GM12878 (cell line): Measurements from ENCODE around the gene NFATC3. TPM values are rescaled to one million over a fixed set of nuclear protein-coding genes. Genes with fewer than 3 reads are reported as not detected.

Experiments used
- BCL11A ChIP-seq: IDR thresholded peaks from 2 replicates; pipeline ENCODE4 v1.6.1; 2011; ENCODE audit warnings: low read depth, low read length
- BMI1 ChIP-seq: fragments of 450-650 bp; IDR thresholded peaks from 2 replicates; pipeline ENCODE4 v1.6.1; 2016; ENCODE audit warnings: mild to moderate bottlenecking, moderate library complexity, borderline replicate concordance
- CREB1 ChIP-seq: IDR thresholded peaks from 2 replicates; pipeline ENCODE4 v1.6.1; 2012; ENCODE audit warnings: low read depth, mild to moderate bottlenecking, inconsistent platforms
- EED ChIP-seq: sonication (generic); IDR thresholded peaks from 2 replicates; pipeline ENCODE4 v1.6.1; 2016; ENCODE audit warnings: antibody characterized with exemption, low read depth
- HDAC2 ChIP-seq: fragments of 200-600 bp; sonication (generic); IDR thresholded peaks from 2 replicates; pipeline ENCODE4 v1.6.1; 2017
- KAT2A ChIP-seq: conservative IDR thresholded peaks from 2 replicates; pipeline ENCODE4 v1.6.1; 2011; ENCODE audit warnings: low read depth, low read length; ENCODE audit not compliant: control insufficient read depth
- MEF2A ChIP-seq: IDR thresholded peaks from 2 replicates; pipeline ENCODE4 v1.6.1; 2011; ENCODE audit warnings: low read depth, mild to moderate bottlenecking, low read length, moderate library complexity; ENCODE audit not compliant: insufficient read depth
- NR2C2 ChIP-seq: IDR thresholded peaks from 2 replicates; pipeline ENCODE4 v1.6.1; 2011; ENCODE audit warnings: borderline replicate concordance, low read depth; ENCODE audit not compliant: control insufficient read depth, insufficient read length
- NR2F1 ChIP-seq: fragments of 450-650 bp; conservative IDR thresholded peaks from 2 replicates; pipeline ENCODE4 v1.6.1; 2017; ENCODE audit warnings: mild to moderate bottlenecking
- REST ChIP-seq: IDR thresholded peaks from 2 replicates; pipeline ENCODE4 v1.6.1; 2012; ENCODE audit warnings: mild to moderate bottlenecking, low read depth, low read length
- SMARCA5 ChIP-seq: fragments of 450-650 bp; IDR thresholded peaks from 2 replicates; pipeline ENCODE4 v1.6.1; 2017; ENCODE audit warnings: mild to moderate bottlenecking
- SRF ChIP-seq, 2 experiments: IDR thresholded peaks; 2 replicates each; pipeline ENCODE4 v1.6.1; 2011; ENCODE audit warnings: low read depth in 2 of 2, low read length in 2 of 2, mild to moderate bottlenecking in 1 of 2, moderate library complexity in 1 of 2
- TARDBP ChIP-seq: IDR thresholded peaks from 2 replicates; pipeline ENCODE4 v1.6.1; 2016; ENCODE audit warnings: borderline replicate concordance
- TBL1XR1 ChIP-seq: IDR thresholded peaks from 2 replicates; pipeline ENCODE4 v1.6.1; 2012; ENCODE audit warnings: low read depth, low read length, improper control_type of control experiment
- ZNF217 ChIP-seq: fragments of 450-650 bp; IDR thresholded peaks from 2 replicates; pipeline ENCODE4 v1.6.1; 2017; ENCODE audit warnings: antibody characterized with exemption, mild to moderate bottlenecking
- ZNF384 ChIP-seq: IDR thresholded peaks from 2 replicates; pipeline ENCODE4 v1.6.1; 2012; ENCODE audit warnings: low read depth, mild to moderate bottlenecking, low read length, improper control_type of control experiment, borderline replicate concordance
- ZNF622 ChIP-seq: fragments of 450-650 bp; IDR thresholded peaks from 2 replicates; pipeline ENCODE4 v1.6.1; 2017; ENCODE audit warnings: mild to moderate bottlenecking, inconsistent platforms
- polyA plus RNA-seq, 11 experiments: library from polyadenylated mRNA; depleted of rRNA in 4 of 11; unstranded in 6 of 11; stranded (reverse) in 5 of 11; fragments of >200 nt; fragmentation: Nextera tagmentation in 4 of 11; fragmentation: Illumina TruSeq in 1 of 11; extraction: Ambion mirVana in 4 of 11; extraction: Trizol in 1 of 11; gene quantifications; 1 replicate in 1 of 11; 2 replicates in 10 of 11; pipeline versions ENCODE4 v1.2.1 to v1.2.3, GENCODE V29; 2011 to 2016; ENCODE audit warnings: inconsistent platforms in 2 of 11, missing spikeins in 2 of 11, low read depth in 1 of 11
- total RNA-seq, 4 experiments: library from RNA; depleted of rRNA in 3 of 4; stranded (reverse); fragments of >200 nt in 3 of 4; fragmentation: Illumina TruSeq in 1 of 4; extraction: Trizol in 1 of 4; gene quantifications; 2 replicates each; pipeline versions ENCODE4 v1.2.1 to v1.2.3, GENCODE V29; 2013 to 2021
- TF ChIP-seq, protein P1 (sequence below), 3 experiments: IDR thresholded peaks in 2 of 3; conservative IDR thresholded peaks in 1 of 3; 2 replicates each; pipeline ENCODE4 v1.5.1; 2011; ENCODE audit warnings: low read depth in 3 of 3, low read length in 3 of 3, mild to moderate bottlenecking in 3 of 3, control low read depth in 2 of 3, moderate library complexity in 2 of 3, inconsistent platforms in 1 of 3, mixed read lengths in 1 of 3; ENCODE audit not compliant: control insufficient read depth in 2 of 3, insufficient read depth in 1 of 3; ENCODE audit errors: extremely low read depth in 1 of 3
- TF ChIP-seq, protein P2 (sequence below): fragments of 450-650 bp; formaldehyde crosslinking; IDR thresholded peaks from 2 replicates; pipeline ENCODE4 v1.5.0; 2022; ENCODE audit warnings: mild to moderate bottlenecking, missing genetic modification characterization
- TF ChIP-seq, protein P3 (sequence below): fragments of 450-650 bp; IDR thresholded peaks from 2 replicates; pipeline ENCODE4 v1.6.1; 2017; ENCODE audit warnings: low read depth, mild to moderate bottlenecking, moderate library complexity

The NFATC3 gene
- total and polyA plus RNA-seq, 10 of the 15 experiments (the other 5 are each of a cell fraction or from before 2014, with no cell fraction given) = 4.2 to 37.6 (median 24.9) TPM

DNA sequence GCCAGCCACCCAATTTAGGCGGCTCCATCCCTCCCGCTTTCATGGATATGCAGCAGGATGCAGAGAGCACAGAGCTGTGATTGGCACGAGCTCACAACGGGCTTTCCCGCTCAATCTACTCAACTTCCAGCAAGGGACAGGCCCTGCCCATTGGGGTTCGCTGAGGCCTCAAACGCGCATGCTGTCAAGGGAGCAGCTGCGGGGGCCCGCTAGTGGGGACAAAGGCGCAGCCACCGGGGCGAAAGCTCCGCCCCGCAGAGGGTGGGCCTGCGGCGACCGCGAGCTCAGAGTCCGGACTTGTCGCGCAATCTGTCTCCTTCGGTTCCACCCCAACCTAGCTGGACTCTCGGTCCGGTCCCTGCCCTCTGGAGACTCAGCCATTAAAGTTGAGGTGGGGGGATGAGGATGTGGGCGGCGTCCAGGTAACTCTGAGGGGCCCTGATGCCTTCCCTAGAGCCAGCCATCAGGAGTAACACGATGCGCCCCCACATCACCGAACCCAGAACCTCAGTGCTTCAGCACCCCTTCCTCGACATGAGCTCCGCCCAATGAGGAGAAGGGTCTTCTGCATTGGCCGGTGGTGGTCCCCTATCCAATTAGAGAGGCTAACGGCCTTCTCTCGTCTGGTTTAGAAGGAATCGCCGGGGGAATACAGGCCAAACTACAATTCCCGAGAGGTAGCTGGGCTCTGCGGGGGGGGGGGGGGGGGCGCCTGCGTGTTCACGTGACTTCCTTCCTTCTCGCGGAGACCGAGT is 489 bp upstream of the NFATC3 start (continued):
- TF ChIP-seq NR2C2 (no peak), ZNF217 (no peak), CREB1 (peak; percentile 63), BCL11A (no peak), ZNF622 (no peak), SRF (IDR thresholded peaks at IDR 0.05; ENCODE audit: low read depth in 2 of 2, low read length in 2 of 2) (0 out of 4 replicates have a peak, but pooled peaks of 1 of the 2 experiments have one; percentile 26), KAT2A (no peak), TBL1XR1 (no peak), MEF2A (no peak), TARDBP (peak; percentile 72; the same call in 1 of the 2 replicates), NR2F1 (0 out of 2 replicates have a peak, but pooled peaks have one; percentile 29), BMI1 (no peak), REST (no peak), ZNF384 (no peak), SMARCA5 (peak; percentile 17; the same call in 1 of the 2 replicates), EED (peak; percentile 67), HDAC2 (no peak)
- TF ChIP-seq, protein P1, sequence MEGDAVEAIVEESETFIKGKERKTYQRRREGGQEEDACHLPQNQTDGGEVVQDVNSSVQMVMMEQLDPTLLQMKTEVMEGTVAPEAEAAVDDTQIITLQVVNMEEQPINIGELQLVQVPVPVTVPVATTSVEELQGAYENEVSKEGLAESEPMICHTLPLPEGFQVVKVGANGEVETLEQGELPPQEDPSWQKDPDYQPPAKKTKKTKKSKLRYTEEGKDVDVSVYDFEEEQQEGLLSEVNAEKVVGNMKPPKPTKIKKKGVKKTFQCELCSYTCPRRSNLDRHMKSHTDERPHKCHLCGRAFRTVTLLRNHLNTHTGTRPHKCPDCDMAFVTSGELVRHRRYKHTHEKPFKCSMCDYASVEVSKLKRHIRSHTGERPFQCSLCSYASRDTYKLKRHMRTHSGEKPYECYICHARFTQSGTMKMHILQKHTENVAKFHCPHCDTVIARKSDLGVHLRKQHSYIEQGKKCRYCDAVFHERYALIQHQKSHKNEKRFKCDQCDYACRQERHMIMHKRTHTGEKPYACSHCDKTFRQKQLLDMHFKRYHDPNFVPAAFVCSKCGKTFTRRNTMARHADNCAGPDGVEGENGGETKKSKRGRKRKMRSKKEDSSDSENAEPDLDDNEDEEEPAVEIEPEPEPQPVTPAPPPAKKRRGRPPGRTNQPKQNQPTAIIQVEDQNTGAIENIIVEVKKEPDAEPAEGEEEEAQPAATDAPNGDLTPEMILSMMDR (IDR thresholded peaks at IDR 0.05 in 2 of 3, conservative IDR thresholded peaks at IDR 0.05 in 1 of 3; ENCODE audit: control insufficient read depth in 2 of 3, extremely low read depth in 1 of 3, insufficient read depth in 1 of 3, low read depth in 3 of 3, low read length in 3 of 3) = peak; percentile 17 to 34 (median 30); a peak in 3 of 6 replicates
- TF ChIP-seq, protein P2, sequence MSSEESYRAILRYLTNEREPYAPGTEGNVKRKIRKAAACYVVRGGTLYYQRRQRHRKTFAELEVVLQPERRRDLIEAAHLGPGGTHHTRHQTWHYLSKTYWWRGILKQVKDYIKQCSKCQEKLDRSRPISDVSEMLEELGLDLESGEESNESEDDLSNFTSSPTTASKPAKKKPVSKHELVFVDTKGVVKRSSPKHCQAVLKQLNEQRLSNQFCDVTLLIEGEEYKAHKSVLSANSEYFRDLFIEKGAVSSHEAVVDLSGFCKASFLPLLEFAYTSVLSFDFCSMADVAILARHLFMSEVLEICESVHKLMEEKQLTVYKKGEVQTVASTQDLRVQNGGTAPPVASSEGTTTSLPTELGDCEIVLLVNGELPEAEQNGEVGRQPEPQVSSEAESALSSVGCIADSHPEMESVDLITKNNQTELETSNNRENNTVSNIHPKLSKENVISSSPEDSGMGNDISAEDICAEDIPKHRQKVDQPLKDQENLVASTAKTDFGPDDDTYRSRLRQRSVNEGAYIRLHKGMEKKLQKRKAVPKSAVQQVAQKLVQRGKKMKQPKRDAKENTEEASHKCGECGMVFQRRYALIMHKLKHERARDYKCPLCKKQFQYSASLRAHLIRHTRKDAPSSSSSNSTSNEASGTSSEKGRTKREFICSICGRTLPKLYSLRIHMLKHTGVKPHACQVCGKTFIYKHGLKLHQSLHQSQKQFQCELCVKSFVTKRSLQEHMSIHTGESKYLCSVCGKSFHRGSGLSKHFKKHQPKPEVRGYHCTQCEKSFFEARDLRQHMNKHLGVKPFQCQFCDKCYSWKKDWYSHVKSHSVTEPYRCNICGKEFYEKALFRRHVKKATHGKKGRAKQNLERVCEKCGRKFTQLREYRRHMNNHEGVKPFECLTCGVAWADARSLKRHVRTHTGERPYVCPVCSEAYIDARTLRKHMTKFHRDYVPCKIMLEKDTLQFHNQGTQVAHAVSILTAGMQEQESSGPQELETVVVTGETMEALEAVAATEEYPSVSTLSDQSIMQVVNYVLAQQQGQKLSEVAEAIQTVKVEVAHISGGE = no peak
- TF ChIP-seq, protein P3, sequence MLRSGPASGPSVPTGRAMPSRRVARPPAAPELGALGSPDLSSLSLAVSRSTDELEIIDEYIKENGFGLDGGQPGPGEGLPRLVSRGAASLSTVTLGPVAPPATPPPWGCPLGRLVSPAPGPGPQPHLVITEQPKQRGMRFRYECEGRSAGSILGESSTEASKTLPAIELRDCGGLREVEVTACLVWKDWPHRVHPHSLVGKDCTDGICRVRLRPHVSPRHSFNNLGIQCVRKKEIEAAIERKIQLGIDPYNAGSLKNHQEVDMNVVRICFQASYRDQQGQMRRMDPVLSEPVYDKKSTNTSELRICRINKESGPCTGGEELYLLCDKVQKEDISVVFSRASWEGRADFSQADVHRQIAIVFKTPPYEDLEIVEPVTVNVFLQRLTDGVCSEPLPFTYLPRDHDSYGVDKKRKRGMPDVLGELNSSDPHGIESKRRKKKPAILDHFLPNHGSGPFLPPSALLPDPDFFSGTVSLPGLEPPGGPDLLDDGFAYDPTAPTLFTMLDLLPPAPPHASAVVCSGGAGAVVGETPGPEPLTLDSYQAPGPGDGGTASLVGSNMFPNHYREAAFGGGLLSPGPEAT = peak; percentile 48; the same call in 1 of the 2 replicates
